ENCODE results near the gene IGLL5.

Gene IGLL5

GRCh38 chr22:22943521-22944267 is 56.1 kb downstream of the IGLL5 start:
- no peaks in the 10 kb centered on the region for H3K4me1 ChIP-seq (ENCODE audit: control insufficient read depth in 1 of 2, insufficient read depth in 1 of 2, low read depth in 1 of 2, low read length in 1 of 2)
- H3K27ac ChIP-seq = no peak overlapping the region

GRCh38 chr22:22944268-22944985 is 56.8 kb downstream of the IGLL5 start:
- H3K27me3 ChIP-seq = no peaks in the 10 kb centered on the region
- no peaks in the 10 kb centered on the region for H3K9me3 ChIP-seq
- no peak for TF ChIP-seq CTCF (IDR thresholded peaks at IDR 0.05)
- no peak overlapping the region for H3K27ac ChIP-seq
- no peaks in the 10 kb centered on the region for H3K36me3 ChIP-seq
- no peaks in the 10 kb centered on the region for H3K4me1 ChIP-seq (ENCODE audit: control insufficient read depth in 1 of 2, insufficient read depth in 1 of 2, low read depth in 1 of 2, low read length in 1 of 2)
- no peak overlapping the region for H3K4me3 ChIP-seq (ENCODE audit: low read depth in 1 of 2, low read length in 1 of 2)

More at GRCh38 chr22:22943521-22944267, 56.1 kb downstream of the IGLL5 start:
- Histone ChIP-seq H3K9me3 (no peaks in the 10 kb centered on the region), H3K36me3 (no peaks in the 10 kb centered on the region), H3K4me3 (ENCODE audit: low read depth in 1 of 2, low read length in 1 of 2) (no peak overlapping the region), H3K27me3 (no peaks in the 10 kb centered on the region)
- TF ChIP-seq CTCF (IDR thresholded peaks at IDR 0.05) = no peak

- TF ChIP-seq CTCF (IDR thresholded peaks at IDR 0.05) = no peak
- Histone ChIP-seq H3K36me3 (no peaks in the 10 kb centered on the region), H3K9me3 (no peaks in the 10 kb centered on the region), H3K27ac (no peak overlapping the region), H3K27me3 (no peaks in the 10 kb centered on the region), H3K4me1 (ENCODE audit: control insufficient read depth in 1 of 2, insufficient read depth in 1 of 2, low read depth in 1 of 2, low read length in 1 of 2) (no peaks in the 10 kb centered on the region), H3K4me3 (ENCODE audit: low read depth in 1 of 2, low read length in 1 of 2) (no peak overlapping the region)
Observed at GRCh38 chr22:22945195-22945594, 57.6 kb downstream of the IGLL5 start.
